Measurements from ENCODE around the gene TGM5.

The TGM5 gene

GRCh38 chr15:43219929-43220928 is 46.5 kb downstream of the TGM5 start:
- DNase-seq (ENCODE audit: low spot score in 2 of 2) (no peak), ATAC-seq (peak; percentile 53)
- peak overlapping the region; percentile 3 for H3K27ac Mint-ChIP-seq
- no peaks in the 10 kb centered on the region for H3K36me3 Mint-ChIP-seq
- peaks cover 6% of the 10 kb centered on the region for H3K4me1 Mint-ChIP-seq
- no peaks in the 10 kb centered on the region for H3K9me3 Mint-ChIP-seq
- no peak overlapping the region for H3K4me3 Mint-ChIP-seq

DNA sequence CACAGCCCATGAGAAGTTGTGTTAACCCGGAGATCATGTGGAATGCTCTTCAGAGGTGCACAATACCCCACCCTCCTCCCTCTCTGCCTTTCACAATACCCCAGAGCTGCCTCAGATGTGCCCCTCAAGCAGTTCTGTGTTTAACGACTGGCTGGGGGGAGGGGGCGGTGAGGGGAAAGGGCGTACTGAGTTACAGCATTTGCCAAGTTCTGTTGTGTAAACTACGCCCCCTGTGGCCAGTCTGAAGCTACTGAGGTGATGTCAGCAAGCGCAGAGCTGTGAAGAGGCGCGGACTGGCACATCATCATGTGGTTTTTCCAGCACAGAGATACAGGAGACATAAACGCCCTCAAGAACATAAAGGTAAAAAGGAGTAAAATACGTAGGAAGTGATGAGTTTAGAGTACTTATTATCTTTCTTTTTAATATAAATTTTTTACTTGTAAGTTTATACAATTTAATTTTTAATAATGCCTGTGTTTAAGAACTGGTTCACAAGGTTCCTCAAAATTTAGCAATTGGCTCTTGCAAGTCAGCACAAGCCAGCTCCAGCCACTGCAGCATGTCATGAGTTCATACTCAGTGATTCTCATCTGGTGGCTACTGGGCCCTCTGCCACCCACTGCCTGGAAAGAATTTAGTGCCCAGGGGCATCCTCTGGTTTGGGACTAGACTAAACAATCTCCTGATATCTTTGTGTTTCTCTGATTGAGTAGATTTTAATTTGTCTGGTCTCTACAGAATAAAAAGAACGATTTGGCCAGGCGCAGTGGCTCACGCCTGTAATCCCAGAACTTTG is 47.6 kb downstream of the TGM5 start:
- no peak overlapping the region for H3K27ac Mint-ChIP-seq

GRCh38 chr15:43215961-43216360 is 50.8 kb downstream of the TGM5 start:
- H3K27ac Mint-ChIP-seq: no peak overlapping the region
- H3K4me1 Mint-ChIP-seq: peaks cover 6% of the 10 kb centered on the region
- H3K9me3 Mint-ChIP-seq: no peaks in the 10 kb centered on the region
- ATAC-seq: no peak
- H3K4me3 Mint-ChIP-seq: no peak overlapping the region
- H3K36me3 Mint-ChIP-seq: no peaks in the 10 kb centered on the region
- no peak for DNase-seq (ENCODE audit: low spot score in 2 of 2)

More for the DNA sequence above, 47.6 kb downstream of the TGM5 start:
- DNase-seq (ENCODE audit: low spot score in 2 of 2) (no peak), ATAC-seq (no peak)
- Mint-ChIP-seq H3K36me3 (no peaks in the 10 kb centered on the region), H3K4me3 (no peak overlapping the region), H3K9me3 (no peaks in the 10 kb centered on the region), H3K4me1 (peaks cover 6% of the 10 kb centered on the region)

DNA sequence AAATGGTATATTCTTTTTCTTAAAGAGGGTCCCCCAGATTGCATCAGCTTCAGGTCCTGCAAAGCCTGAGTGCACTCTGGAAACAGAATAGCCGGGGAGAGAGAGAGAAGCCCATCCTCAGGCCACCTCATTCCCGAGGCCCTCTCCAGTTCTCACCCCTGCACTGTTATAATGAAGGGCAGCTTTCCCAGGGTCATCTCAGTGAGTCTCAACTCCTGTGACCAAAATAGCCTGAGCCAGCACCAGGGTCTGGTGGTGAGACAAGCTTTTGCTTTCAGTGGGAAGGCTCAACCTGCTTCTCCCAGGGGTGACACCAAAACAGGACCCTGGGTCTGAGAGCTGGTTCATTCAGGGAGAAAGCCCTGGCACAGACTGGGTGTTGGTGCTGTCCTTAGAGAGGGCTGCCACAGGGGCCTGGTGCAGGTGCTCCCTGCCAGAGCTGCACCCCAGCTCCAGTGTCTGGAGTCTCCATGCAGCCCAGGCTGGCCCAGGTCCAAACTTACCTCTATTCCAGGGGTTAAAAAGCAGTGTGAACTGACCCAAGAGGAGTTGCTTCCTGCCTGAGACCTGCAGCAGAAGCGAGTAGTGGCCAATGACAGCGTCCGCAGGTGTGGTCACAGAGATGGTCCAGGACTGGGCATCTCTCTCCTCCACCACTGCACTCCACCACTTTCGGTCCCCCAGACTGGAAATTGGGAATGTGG is 52.0 kb downstream of the TGM5 start:
- H3K36me3 Mint-ChIP-seq: no peaks in the 10 kb centered on the region
- no peak for DNase-seq (ENCODE audit: low spot score in 2 of 2)
- no peak for ATAC-seq
- no peak overlapping the region for H3K27ac Mint-ChIP-seq
- no peaks in the 10 kb centered on the region for H3K9me3 Mint-ChIP-seq
- no peaks in the 10 kb centered on the region for H3K4me1 Mint-ChIP-seq
- H3K4me3 Mint-ChIP-seq: no peak overlapping the region

- peak overlapping the region; percentile 48 for H3K27ac Mint-ChIP-seq
- DNase-seq (ENCODE audit: low spot score in 2 of 2) (no peak), ATAC-seq (no peak)
- no peaks in the 10 kb centered on the region for H3K9me3 Mint-ChIP-seq
- no peaks in the 10 kb centered on the region for H3K36me3 Mint-ChIP-seq
- no peaks in the 10 kb centered on the region for H3K4me1 Mint-ChIP-seq
- no peak overlapping the region for H3K4me3 Mint-ChIP-seq
Measured at GRCh38 chr15:43214169-43214568, 52.6 kb downstream of the TGM5 start.

GRCh38 chr15:43213466-43213865 is 53.3 kb downstream of the TGM5 start:
- no peaks in the 10 kb centered on the region for H3K9me3 Mint-ChIP-seq
- no peaks in the 10 kb centered on the region for H3K4me1 Mint-ChIP-seq
- no peak overlapping the region for H3K4me3 Mint-ChIP-seq
- no peak for ATAC-seq
- H3K36me3 Mint-ChIP-seq: no peaks in the 10 kb centered on the region
- DNase-seq (ENCODE audit: low spot score in 2 of 2): no peak
- H3K27ac Mint-ChIP-seq: peak overlapping the region; percentile 48

GRCh38 chr15:43212951-43213350 is 53.8 kb downstream of the TGM5 start:
- Mint-ChIP-seq H3K36me3 (no peaks in the 10 kb centered on the region), H3K4me3 (no peak overlapping the region), H3K27ac (no peak overlapping the region), H3K4me1 (no peaks in the 10 kb centered on the region), H3K9me3 (no peaks in the 10 kb centered on the region)
- DNase-seq (ENCODE audit: low spot score in 2 of 2): no peak
- ATAC-seq: no peak

DNA sequence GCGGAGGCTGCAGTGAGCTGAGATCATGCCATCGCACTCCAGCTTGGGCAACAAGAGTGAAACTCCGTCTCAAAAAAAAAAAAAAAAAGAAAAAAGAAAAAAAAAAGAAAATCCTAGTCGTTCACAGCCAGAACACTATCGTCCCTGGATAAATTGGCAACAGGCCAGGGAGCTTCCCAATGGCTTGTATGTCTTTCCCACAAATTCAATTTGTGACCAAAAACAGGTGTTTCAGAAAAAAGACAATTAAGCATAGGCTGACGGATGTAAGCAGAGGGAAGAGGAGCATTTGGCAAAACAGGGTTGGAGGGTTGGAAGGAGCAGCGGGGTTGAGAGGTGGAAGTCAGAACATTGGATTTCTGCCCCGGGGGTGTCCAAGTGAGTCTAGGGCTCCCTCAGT is 54.4 kb downstream of the TGM5 start:
- no peaks in the 10 kb centered on the region for H3K4me1 Mint-ChIP-seq
- H3K27ac Mint-ChIP-seq: no peak overlapping the region
- no peak overlapping the region for H3K4me3 Mint-ChIP-seq
- H3K9me3 Mint-ChIP-seq: no peaks in the 10 kb centered on the region
- DNase-seq (ENCODE audit: low spot score in 2 of 2) (no peak), ATAC-seq (no peak)
- H3K36me3 Mint-ChIP-seq: no peaks in the 10 kb centered on the region

DNA sequence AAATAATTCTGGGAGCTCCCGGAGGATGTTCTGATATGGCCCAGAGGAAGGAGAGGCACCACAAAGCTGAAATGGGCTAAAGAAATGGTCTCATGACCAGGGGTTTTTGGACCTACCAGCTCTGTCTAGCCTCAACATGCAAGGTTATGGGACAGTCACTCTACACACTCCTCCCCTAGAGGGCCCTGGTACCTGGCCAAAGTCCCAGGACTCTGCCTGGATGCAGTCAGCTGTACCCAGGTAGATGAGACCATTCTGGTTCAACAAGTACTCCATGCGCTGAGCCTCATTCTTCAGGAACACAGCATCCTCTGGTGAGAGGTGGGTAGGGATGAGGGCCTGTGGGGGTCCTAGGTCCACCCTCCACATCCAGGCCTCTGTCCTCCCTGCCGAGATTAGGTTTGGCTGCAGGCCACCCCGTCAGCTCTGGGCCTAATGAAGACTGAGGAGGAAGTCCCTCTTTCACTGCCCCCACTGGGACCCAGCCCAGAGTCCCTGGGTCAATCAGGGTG is 55.4 kb downstream of the TGM5 start:
- H3K9me3 Mint-ChIP-seq: no peaks in the 10 kb centered on the region
- no peak overlapping the region for H3K27ac Mint-ChIP-seq
- DNase-seq (ENCODE audit: low spot score in 2 of 2) (no peak), ATAC-seq (no peak)
- H3K36me3 Mint-ChIP-seq: no peaks in the 10 kb centered on the region
- no peak overlapping the region for H3K4me3 Mint-ChIP-seq
- H3K4me1 Mint-ChIP-seq: no peaks in the 10 kb centered on the region

DNA sequence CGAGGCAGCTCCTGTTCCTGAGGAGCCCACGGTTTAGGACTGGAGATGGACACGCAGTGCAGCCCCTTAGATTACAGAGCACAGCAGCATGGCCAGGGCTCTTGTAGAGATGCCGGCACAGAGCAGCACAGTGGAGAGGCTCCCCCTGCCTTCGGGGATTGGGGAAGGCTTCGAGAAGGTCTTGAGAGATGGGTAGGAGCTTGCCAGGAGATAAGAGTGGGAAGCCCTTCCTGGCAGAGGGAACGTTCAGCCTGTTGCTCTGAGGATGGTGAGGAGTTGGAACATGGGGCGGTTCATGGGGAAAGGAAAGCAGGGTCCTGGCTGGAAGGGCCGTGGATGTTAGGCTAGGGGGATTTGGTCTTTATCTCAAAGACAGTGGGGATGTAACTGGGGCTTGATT is 55.9 kb downstream of the TGM5 start:
- no peak for DNase-seq (ENCODE audit: low spot score in 2 of 2)
- no peak overlapping the region for H3K4me3 Mint-ChIP-seq
- no peak overlapping the region for H3K27ac Mint-ChIP-seq
- no peak for ATAC-seq
- H3K4me1 Mint-ChIP-seq: no peaks in the 10 kb centered on the region
- no peaks in the 10 kb centered on the region for H3K36me3 Mint-ChIP-seq
- H3K9me3 Mint-ChIP-seq: no peaks in the 10 kb centered on the region

DNA sequence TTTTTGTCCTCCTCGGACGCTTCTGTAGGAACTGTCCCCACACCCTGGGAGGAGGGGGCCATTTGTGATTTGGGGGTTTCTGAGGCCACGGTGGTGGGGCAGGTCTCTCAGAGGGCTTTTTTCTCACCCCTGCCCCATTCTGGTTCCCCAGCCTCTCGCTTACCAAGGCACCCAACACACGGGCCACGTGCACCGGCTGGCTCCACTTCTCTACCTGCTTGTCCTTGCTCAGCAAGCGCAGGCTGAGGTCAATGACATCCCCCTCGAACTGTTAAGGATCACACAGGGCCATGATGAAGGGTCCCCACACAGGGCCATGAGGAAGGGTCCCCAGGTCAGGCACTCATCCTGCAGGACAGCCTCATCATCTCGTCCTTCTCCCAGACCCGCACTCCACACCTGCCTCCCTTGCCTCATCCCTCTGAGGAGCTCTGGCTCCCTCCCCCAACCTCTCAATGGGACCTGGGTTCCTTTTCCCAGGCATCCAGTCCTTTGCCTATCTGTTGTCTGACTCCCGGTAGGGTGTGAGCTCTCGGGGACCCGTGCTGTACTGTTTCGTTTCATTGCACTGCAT is 56.5 kb downstream of the TGM5 start:
- no peaks in the 10 kb centered on the region for H3K4me1 Mint-ChIP-seq
- no peaks in the 10 kb centered on the region for H3K9me3 Mint-ChIP-seq
- ATAC-seq (no peak), DNase-seq (ENCODE audit: low spot score in 2 of 2) (no peak)
- no peak overlapping the region for H3K27ac Mint-ChIP-seq
- H3K36me3 Mint-ChIP-seq: no peaks in the 10 kb centered on the region
- no peak overlapping the region for H3K4me3 Mint-ChIP-seq

- Mint-ChIP-seq H3K4me1 (peaks cover 5% of the 10 kb centered on the region), H3K4me3 (no peak overlapping the region), H3K9me3 (no peaks in the 10 kb centered on the region), H3K27ac (no peak overlapping the region), H3K36me3 (no peaks in the 10 kb centered on the region)
- DNase-seq (ENCODE audit: low spot score in 2 of 2) (no peak), ATAC-seq (no peak)
Measured at GRCh38 chr15:43209059-43209824, 57.5 kb downstream of the TGM5 start.

DNA sequence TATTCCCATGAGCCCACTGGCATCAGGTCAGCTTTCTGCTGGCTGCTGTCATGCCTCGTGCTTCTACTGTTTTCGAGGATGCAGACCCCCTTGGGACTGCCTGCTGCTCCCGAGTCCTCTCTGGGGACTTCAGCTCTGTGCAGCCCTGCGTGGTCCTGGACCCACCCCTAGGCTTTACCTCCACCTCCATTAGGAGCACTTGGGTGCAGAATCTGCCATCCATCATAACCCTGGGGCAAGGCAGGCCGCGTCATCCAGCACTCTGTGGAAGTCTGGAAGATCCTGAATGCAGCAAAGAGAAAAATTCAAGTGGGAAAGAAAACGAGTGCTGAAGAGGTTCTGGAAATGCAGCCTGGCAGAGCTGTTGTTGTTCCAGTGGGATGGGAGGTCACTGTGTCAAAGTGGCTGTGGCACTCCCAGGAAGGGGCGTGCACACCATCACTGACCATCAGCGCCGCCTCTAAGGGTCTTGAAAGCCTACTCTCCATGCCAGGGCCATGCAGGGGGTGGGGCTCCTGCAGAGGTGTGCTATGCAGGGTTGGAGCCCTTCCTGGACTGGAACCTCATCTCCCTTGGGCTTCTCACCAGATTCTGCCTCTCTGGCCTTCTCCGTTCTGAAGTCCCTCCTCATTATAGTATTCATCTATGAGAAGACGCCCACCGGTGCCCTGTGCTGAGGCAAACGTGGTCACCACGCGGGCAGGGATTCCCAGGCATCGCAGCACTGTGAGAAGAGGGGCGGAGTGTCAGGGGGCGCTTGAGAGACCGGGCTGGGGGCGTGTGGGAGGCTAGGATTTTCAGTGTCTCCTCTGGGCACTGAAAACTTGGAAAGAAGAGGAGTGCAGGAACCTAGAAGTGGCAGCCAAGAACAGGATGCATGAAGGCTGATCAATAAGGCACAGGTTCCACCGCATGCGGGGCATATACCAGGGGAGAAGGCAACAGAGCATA is 58.4 kb downstream of the TGM5 start:
- H3K9me3 Mint-ChIP-seq: no peaks in the 10 kb centered on the region
- H3K27ac Mint-ChIP-seq: peak overlapping the region; percentile 35
- no peak overlapping the region for H3K4me3 Mint-ChIP-seq
- H3K4me1 Mint-ChIP-seq: peaks cover 9% of the 10 kb centered on the region
- ATAC-seq (no peak), DNase-seq (ENCODE audit: low spot score in 2 of 2) (no peak)
- no peaks in the 10 kb centered on the region for H3K36me3 Mint-ChIP-seq

All from stimulated activated effector memory CD8-positive, alpha-beta T cell treated with anti-CD3 and anti-CD28 coated beads, Interleukin-12 subunit alpha, Interleukin-12 subunit beta, amount 100 ng/mL, for 72 hours (primary cell).